ENCODE measurements around the gene STRIT1. TPM values are rescaled to one million over a fixed set of nuclear protein-coding genes. Genes with fewer than 3 reads are reported as not detected.

Gene STRIT1
- total RNA-seq, 1 experiment from 2014 or later, result not detected

- no peak for TF ChIP-seq EZH2 (IDR thresholded peaks at IDR 0.05; ENCODE audit: borderline replicate concordance, low read depth, low read length, poor library complexity, severe bottlenecking)
- TF ChIP-seq CTCF (conservative IDR thresholded peaks at IDR 0.05; ENCODE audit: low read depth, low read length), result no peak
- Histone ChIP-seq H3K4me1 (ENCODE audit: insufficient read depth, low read length, poor library complexity, severe bottlenecking) (no peaks in the 10 kb centered on the region), H3K4me3 (ENCODE audit: low read depth, low read length, poor library complexity, severe bottlenecking) (no peak overlapping the region), H3K27ac (ENCODE audit: low read depth, low read length, poor library complexity, severe bottlenecking) (no peak overlapping the region), H3K36me3 (ENCODE audit: insufficient read depth, low read length, poor library complexity, severe bottlenecking) (no peaks in the 10 kb centered on the region), H3K27me3 (replicated peaks; ENCODE audit: insufficient read depth, low read depth, low read length, poor library complexity) (no peaks in the 10 kb centered on the region), H3K9me3 (ENCODE audit: low read depth, low read length, poor library complexity, severe bottlenecking) (no peaks in the 10 kb centered on the region)
- intact Hi-C loops (cut with micrococcal nuclease; ENCODE audit: unreplicated experiment), result no loop called here
- POLR2A ChIA-PET (ENCODE audit: low non-redundant PET), result no interaction called here
- no peak for DNase-seq (ENCODE audit: low spot score)
- CTCF ChIA-PET, result no interaction called here
- BruUV-seq (replicated peaks), result no TSS peak
Measured at GRCh38 chr3:155286736-155287135, 6.7 kb downstream of the STRIT1 start.

GRCh38 chr3:155285936-155286335 is 7.5 kb downstream of the STRIT1 start:
- Histone ChIP-seq H3K27ac (ENCODE audit: low read depth, low read length, poor library complexity, severe bottlenecking) (no peak overlapping the region), H3K4me1 (ENCODE audit: insufficient read depth, low read length, poor library complexity, severe bottlenecking) (no peaks in the 10 kb centered on the region), H3K27me3 (replicated peaks; ENCODE audit: insufficient read depth, low read depth, low read length, poor library complexity) (no peaks in the 10 kb centered on the region), H3K9me3 (ENCODE audit: low read depth, low read length, poor library complexity, severe bottlenecking) (no peaks in the 10 kb centered on the region), H3K4me3 (ENCODE audit: low read depth, low read length, poor library complexity, severe bottlenecking) (no peak overlapping the region), H3K36me3 (ENCODE audit: insufficient read depth, low read length, poor library complexity, severe bottlenecking) (no peaks in the 10 kb centered on the region)
- TF ChIP-seq EZH2 (IDR thresholded peaks at IDR 0.05; ENCODE audit: borderline replicate concordance, low read depth, low read length, poor library complexity, severe bottlenecking) (no peak), CTCF (conservative IDR thresholded peaks at IDR 0.05; ENCODE audit: low read depth, low read length) (no peak)
- POLR2A ChIA-PET (ENCODE audit: low non-redundant PET), result no interaction called here
- CTCF ChIA-PET, result interaction anchor here (0.5 kb wide), 1 partner anchor 1877 kb away, joined by 5 read pairs; no protein-coding TSS in a partner anchor
- BruUV-seq (replicated peaks), result no TSS peak
- DNase-seq (ENCODE audit: low spot score), result no peak
- intact Hi-C loops (cut with micrococcal nuclease; ENCODE audit: unreplicated experiment), result no loop called here

GRCh38 chr3:155283092-155284056 is 10.1 kb downstream of the STRIT1 start:
- TF ChIP-seq EZH2 (IDR thresholded peaks at IDR 0.05; ENCODE audit: borderline replicate concordance, low read depth, low read length, poor library complexity, severe bottlenecking) (no peak), CTCF (conservative IDR thresholded peaks at IDR 0.05; ENCODE audit: low read depth, low read length) (no peak)
- ChIA-PET POLR2A (ENCODE audit: low non-redundant PET) (no interaction called here), CTCF (no interaction called here)
- intact Hi-C loops (cut with micrococcal nuclease; ENCODE audit: unreplicated experiment), result no loop called here
- H3K4me3 ChIP-seq (ENCODE audit: low read depth, low read length, poor library complexity, severe bottlenecking), result no peak overlapping the region
- H3K4me1 ChIP-seq (ENCODE audit: insufficient read depth, low read length, poor library complexity, severe bottlenecking), result no peaks in the 10 kb centered on the region
- H3K27me3 ChIP-seq (replicated peaks; ENCODE audit: insufficient read depth, low read depth, low read length, poor library complexity), result no peaks in the 10 kb centered on the region
- no peak for DNase-seq (ENCODE audit: low spot score)
- H3K27ac ChIP-seq (ENCODE audit: low read depth, low read length, poor library complexity, severe bottlenecking), result no peak overlapping the region
- H3K9me3 ChIP-seq (ENCODE audit: low read depth, low read length, poor library complexity, severe bottlenecking), result no peaks in the 10 kb centered on the region
- H3K36me3 ChIP-seq (ENCODE audit: insufficient read depth, low read length, poor library complexity, severe bottlenecking), result no peaks in the 10 kb centered on the region
- no TSS peak for BruUV-seq (replicated peaks)
